Measurements from ENCODE around the gene RRM2.

DNA sequence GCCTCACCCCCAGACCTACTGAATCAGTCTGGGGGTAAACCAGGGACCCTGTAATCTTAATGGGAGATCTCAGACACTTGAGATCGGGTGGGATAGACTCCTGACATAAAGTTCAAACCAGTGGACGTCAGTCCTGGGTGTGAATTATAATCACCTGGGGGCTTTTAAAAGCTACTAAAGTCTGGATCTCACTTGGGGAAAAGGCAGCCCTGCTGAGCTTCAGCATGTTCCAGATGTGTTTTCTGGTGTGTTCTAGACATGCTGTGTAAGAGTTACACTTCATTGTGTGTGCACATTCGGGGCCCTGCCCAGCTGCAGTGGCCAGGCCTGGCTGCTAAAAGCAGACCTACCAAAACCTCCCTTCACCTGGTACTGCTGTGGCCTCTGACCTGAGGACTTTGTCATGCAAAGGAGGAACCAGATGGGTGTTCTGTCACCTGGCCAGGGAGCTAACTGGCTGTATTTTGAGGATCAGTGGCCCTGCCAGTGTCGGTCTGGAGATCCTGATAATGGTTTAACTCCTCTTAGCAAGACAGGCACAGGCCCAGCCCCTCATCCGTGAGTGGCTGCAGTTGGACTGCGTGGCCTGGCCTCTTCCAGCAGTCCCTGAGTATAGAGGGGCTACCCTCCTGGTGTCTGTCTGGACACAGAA is 10.6 kb downstream of the RRM2 start:
- TF ChIP-seq, protein P1, sequence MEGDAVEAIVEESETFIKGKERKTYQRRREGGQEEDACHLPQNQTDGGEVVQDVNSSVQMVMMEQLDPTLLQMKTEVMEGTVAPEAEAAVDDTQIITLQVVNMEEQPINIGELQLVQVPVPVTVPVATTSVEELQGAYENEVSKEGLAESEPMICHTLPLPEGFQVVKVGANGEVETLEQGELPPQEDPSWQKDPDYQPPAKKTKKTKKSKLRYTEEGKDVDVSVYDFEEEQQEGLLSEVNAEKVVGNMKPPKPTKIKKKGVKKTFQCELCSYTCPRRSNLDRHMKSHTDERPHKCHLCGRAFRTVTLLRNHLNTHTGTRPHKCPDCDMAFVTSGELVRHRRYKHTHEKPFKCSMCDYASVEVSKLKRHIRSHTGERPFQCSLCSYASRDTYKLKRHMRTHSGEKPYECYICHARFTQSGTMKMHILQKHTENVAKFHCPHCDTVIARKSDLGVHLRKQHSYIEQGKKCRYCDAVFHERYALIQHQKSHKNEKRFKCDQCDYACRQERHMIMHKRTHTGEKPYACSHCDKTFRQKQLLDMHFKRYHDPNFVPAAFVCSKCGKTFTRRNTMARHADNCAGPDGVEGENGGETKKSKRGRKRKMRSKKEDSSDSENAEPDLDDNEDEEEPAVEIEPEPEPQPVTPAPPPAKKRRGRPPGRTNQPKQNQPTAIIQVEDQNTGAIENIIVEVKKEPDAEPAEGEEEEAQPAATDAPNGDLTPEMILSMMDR (IDR thresholded peaks at IDR 0.05): no peak
- no peak for TF ChIP-seq POLR2A (IDR thresholded peaks at IDR 0.05)
